HEK293 (cell line): ENCODE data around the gene CCDC86.

Experiments used
- CTCF ChIP-seq: fragments of 450-650 bp; formaldehyde crosslinking; IDR thresholded peaks from 2 replicates; pipeline ENCODE4 v1.5.1; 2016; ENCODE audit warnings: missing biosample characterization, missing genetic modification characterization
- PRDM1 ChIP-seq: fragments of 450-650 bp; formaldehyde crosslinking; IDR thresholded peaks from 2 replicates; pipeline ENCODE4; 2016; ENCODE audit warnings: missing biosample characterization, missing genetic modification characterization
- SETDB1 ChIP-seq: IDR thresholded peaks from one replicate; pipeline ENCODE4 v1.6.1; 2017; ENCODE audit warnings: mild to moderate bottlenecking, low read length, moderate library complexity, mixed read lengths; ENCODE audit not compliant: insufficient read length

DNA sequence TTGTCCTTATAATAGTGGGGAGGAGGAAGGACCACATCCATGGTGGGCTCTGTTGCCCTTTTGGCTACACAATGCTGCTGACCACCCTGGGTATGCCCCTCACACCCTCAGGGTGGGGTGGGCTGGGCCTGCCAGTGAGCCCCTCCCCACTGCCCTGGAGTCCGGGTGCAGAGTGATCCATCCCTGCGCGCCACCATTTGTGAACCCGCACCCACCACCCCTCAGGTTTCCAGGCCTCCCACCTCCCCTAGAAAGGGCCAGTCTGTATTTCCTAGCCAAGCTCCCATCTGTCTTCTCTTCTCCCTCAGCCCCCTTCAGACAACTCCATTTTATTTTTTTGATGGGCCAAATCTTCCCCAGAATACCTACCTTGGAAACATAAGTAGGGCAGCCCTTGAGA, 31.8 kb upstream of the CCDC86 start:
- no peak for TF ChIP-seq SETDB1
- TF ChIP-seq CTCF (tag by site-specific recombination): no peak
- TF ChIP-seq PRDM1 (tag by site-specific recombination): no peak
